GM12801 (cell line): ENCODE results near the gene EIF2S2.

ENCODE experiments used
- CTCF ChIP-seq: IDR thresholded peaks from one replicate; pipeline ENCODE4 v1.5.1; 2011; ENCODE audit warnings: control low read depth; ENCODE audit not compliant: insufficient read length; ENCODE audit errors: extremely low read depth

Gene EIF2S2

GRCh38 chr20:34085544-34086040 lies 26.5 kb downstream of the EIF2S2 start:
- TF ChIP-seq CTCF, result no peak

- TF ChIP-seq CTCF, result no peak
Observed at GRCh38 chr20:34084227-34084923, 27.7 kb downstream of the EIF2S2 start.

- no peak for TF ChIP-seq CTCF
Observed at GRCh38 chr20:34083781-34084180, 28.3 kb downstream of the EIF2S2 start.

GRCh38 chr20:34083137-34083536 lies 28.9 kb downstream of the EIF2S2 start:
- no peak for TF ChIP-seq CTCF

GRCh38 chr20:34082232-34082887 lies 29.7 kb downstream of the EIF2S2 start:
- no peak for TF ChIP-seq CTCF

- TF ChIP-seq CTCF, result no peak
Observed at GRCh38 chr20:34079818-34080217, 32.2 kb downstream of the EIF2S2 start.

- no peak for TF ChIP-seq CTCF
Observed at GRCh38 chr20:34078540-34078939, 33.5 kb downstream of the EIF2S2 start.
